ENCODE data around the gene CCDC146.

- TF ChIP-seq EZH2phosphoT487 (IDR thresholded peaks at IDR 0.05; ENCODE audit: low read depth) = no peak
- no peak for TF ChIP-seq CTCF (IDR thresholded peaks at IDR 0.05; ENCODE audit: low read depth, low read length)
Measured at GRCh38 chr7:77262316-77262715, 139.9 kb downstream of the CCDC146 start.

All from OCI-LY3 (cell line).